Inflammatory macrophage (primary cell): ENCODE data around the gene PEX11G.
"Not testable (repeated sequence)": the region's sequence is repeated elsewhere in the genome, so short reads cannot be mapped to it uniquely, and the experiment has no call there.

Experiments
- DNase-seq, 2 donors: peaks; one replicate each; pipeline ENCODE4 v3.0.0-alpha.2; 2020 to 2022

PEX11G gene

DNA sequence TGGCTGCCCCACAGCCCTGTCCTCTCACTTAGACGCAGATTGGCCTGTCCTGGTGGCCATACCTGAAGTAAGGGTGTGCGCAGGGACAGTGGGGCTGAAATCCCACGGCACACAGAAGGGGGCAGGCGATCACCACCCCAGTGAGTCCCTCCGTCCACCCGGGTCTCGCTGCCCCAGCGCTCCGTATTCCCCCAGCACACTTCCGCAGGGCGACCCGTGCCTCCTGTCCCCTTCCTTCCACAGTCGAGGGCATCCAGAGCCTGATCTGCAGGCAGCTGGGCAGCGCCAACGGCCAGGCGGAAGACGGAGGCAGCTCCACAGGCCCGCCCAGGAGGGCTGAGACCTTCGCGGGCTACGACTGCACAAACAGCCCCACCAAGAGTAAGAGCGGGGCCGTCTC, 25.3 kb downstream of the PEX11G start:
- DNase-seq, result no peak

- no peak for DNase-seq
Observed at GRCh38 chr19:7461841-7462629, 26.8 kb downstream of the PEX11G start.

GRCh38 chr19:7460562-7460966, 28.3 kb downstream of the PEX11G start:
- no peak for DNase-seq

GRCh38 chr19:7459773-7460172, 29.1 kb downstream of the PEX11G start:
- no peak for DNase-seq

DNA sequence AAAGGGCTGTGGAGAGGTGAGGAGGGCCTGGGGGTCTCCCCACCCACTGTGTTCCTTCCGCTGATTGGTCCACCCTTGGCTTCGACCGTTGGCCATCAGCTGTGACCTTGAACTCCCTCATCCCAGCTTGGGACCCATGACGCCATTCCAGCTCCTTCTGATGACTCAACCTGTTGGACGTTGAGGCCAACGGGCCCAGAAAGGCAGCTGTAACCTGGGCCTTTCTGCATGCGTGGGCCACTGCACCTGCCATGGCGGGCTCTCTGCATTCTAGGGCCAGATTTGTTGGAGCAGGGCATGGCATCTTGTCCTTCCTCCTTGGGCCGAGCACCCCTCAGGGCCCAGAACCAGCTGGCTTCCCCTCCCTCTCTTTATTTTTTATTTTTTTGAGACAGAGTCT, 30.2 kb downstream of the PEX11G start:
- DNase-seq, result no peak

GRCh38 chr19:7456964-7457541, 31.8 kb downstream of the PEX11G start:
- DNase-seq, result no peak

GRCh38 chr19:7455600-7456296, 33.1 kb downstream of the PEX11G start:
- DNase-seq, result no peak

- no peak for DNase-seq
Observed at GRCh38 chr19:7454998-7455397, 33.8 kb downstream of the PEX11G start.

DNA sequence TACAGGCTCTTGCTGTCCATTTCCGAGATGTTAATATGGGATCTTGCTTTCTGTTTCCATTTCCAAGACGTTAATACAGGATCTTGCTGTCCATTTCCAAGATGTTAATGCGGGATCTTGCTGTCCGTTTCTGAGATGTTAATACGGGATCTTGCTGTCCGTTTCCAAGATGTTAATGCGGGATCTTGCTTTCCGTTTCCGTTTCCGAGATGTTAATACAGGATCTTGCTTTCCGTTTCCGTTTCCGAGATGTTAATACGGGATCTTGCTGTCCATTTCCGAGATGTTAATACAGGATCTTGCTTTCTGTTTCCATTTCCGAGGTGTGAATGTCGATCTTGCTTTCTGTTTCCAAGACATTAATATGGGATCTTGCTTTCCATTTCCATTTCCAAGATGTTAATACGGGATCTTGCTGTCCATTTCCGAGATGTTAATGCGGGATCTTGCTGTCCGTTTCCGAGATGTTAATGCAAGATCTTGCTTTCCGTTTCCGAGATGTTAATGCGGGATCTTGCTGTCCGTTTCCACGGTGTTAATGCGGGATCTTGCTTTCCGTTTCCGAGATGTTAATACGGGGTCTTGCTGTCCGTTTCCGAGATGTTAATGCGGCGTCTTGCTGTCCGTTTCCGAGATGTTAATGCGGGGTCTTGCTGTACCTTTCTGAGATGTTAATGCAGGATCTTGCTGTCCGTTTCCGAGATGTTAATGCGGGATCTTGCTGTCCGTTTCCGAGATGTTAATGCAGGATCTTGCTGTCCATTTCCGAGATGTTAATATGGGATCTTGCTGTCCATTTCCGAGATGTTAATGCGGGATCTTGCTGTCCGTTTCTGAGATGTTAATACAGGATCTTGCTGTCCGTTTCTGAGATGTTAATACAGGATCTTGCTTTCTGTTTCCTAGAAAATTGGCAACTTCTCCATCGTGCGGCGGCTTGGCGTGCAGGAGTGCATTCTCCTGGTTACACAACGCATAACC, 38.3 kb downstream of the PEX11G start:
- DNase-seq, result peak; percentile 12 to 18

GRCh38 chr19:7449391-7450070, 39.3 kb downstream of the PEX11G start:
- not testable (repeated sequence) for DNase-seq

- DNase-seq, result no peak
Observed at GRCh38 chr19:7447648-7448047, 41.2 kb downstream of the PEX11G start.

DNA sequence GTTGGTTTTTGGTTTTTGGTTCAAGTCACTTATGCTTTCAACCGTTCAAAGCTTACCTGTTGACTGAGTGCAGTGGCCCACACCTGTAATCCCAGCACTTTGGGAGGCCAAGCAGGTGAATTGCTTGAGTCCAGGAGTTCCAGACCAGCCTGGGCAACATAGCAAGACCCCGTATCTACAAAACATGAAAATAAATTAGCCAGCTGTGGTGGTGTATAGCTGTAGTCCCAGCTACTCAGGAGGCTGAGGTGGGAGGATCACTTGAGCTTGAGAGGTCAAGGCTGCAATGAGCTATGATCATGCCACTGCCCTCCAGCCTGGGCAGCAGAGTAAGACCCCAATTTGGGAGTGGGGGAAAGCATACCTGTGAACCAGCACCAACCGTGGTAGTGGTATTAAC, 43.7 kb downstream of the PEX11G start:
- DNase-seq, result no peak

DNA sequence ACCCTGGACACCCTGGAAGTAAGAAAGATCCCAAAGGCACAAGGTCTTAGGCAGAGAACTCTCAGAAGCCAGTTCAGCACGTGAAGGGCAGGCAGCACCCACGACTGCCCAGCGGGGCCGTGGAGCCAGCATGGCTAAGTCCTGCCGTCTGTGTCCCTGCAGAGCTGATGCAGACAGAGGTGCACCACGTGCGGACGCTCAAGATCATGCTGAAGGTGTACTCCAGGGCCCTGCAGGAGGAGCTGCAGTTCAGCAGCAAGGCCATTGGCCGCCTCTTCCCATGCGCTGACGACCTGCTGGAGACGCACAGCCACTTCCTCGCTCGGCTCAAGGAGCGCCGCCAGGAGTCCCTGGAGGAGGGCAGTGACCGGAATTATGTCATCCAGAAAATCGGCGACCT, 44.8 kb downstream of the PEX11G start:
- DNase-seq, result no peak

DNA sequence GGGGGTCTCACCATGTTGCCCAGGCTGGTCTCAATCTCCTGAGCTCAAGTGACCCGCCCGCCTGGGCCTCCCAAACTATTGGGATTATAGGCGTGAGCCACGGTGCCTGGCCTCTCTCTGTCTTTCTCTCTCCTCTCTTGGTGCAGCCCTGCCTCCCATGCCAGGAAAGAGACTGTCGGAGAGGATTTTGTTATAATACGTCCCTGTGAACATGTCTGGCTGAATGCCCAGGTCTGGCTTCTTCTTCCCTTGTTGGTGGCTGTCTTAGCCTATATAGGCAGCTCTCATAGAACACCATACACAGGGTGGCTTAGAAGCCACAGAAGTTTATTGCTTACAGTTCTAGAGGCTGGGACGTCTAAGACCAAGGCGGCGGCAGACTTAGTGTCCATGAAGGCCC, 46.4 kb downstream of the PEX11G start:
- no peak for DNase-seq

- DNase-seq, result no peak
Observed at GRCh38 chr19:7441468-7442146, 47.2 kb downstream of the PEX11G start.

DNA sequence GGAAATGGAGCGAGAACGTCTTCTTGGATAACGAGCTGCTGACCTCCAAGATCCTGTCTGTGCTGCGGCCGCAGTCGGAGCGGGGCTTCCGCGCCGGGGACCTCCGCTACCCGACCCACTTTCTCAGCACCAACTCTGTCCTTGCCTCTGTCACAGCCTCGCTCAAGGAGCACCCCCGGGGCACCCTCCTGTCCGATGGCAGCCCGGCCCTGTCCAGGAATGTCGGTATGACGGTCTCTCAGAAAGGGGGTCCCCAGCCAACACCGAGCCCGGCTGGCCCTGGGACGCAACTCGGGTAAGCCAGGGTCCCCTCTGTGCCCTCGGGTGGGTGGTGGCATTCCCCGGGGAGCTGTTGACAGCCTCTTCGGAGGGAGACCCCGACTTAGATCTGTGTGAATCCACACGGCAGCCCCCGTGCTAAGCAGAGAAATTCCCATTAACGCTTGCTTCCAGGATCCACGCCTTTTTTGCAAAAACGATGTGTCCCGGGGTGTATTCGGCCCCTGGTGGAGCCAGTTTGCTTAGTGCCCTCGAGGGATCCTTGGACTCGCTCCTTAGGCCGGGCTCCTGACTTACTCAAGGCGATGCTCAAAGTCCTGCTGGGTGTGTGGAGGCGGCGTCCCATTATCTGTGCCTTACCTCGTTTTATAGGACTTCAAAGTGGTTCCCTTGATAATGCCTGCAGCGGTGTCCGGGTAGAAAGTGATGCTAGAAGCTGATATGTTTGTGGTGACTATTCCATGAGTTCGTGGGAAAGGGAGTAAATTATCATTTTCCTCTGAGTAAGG, 48.5 kb downstream of the PEX11G start:
- DNase-seq, result no peak

- DNase-seq, result no peak
Observed at GRCh38 chr19:7435586-7435985, 53.2 kb downstream of the PEX11G start.

DNA sequence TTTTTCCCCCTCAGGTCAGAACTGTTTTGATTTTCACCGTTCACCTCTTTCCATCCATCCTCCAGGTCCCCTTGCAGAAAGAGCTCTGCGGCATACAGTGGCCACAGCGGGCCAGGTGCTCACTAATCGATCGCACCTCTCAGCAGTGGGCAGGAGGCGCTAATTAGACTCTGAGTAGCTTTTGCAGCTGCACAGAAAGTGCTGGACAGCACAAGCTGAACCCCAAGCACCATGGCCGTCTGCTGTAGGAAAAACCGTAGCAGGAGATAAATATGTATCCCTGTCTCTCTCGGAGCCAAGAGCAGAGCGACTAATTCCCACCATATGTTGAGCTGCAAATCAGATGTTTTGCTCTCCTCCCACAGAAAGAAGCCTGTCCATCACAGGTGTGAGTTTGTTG, 54.4 kb downstream of the PEX11G start:
- DNase-seq, result no peak

GRCh38 chr19:7433456-7433855, 55.4 kb downstream of the PEX11G start:
- not testable (repeated sequence) for DNase-seq

DNA sequence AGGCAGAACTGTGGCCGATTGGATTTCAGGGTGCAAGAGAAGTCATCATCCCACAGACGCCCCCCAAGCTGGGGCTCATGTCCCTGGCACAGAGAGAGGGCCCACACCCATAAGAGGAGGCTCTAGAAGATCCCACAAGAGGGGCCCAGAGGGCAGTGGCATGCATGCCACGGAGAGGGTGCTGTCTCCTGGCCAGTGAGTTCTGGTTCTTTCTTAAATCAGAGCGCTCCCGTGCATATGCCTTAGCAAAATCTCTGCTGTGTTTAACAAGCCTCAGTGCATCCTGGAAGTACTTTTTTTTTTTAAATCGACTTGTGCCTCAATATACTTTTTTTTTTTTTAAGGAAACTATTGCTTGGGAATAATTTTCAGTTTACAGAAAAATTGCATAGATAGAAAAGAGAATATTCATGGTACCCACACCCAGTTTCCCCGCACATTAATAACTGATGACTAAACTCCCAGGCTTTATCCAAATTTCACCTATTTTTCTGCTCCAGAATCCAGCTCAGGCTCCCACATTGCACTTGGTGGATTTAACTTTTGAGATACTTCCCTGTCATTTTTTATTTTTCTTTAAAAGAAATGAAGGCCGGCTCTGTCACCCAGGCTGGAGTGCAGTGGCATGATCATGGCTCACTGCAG, 59.1 kb downstream of the PEX11G start:
- DNase-seq, result no peak
